Measurements from ENCODE around the gene COL6A1. TPM values are rescaled to one million over a fixed set of nuclear protein-coding genes. Genes with fewer than 3 reads are reported as not detected.
A peak's percentile ranks its signal among the peaks of the same experiment; 100 is the strongest.
"Not testable (repeated sequence)": the region's sequence is repeated elsewhere in the genome, so short reads cannot be mapped to it uniquely, and the experiment has no call there.

Gene COL6A1
- total and polyA plus RNA-seq, 4 experiments from 2014 or later: 0.87 to 6.0 (median 5.2) TPM; not detected in 1

GRCh38 chr21:45975020-45975666 lies 6.4 kb upstream of the COL6A1 start:
- POLR2A ChIA-PET (ENCODE audit: partially characterized antibody): no interaction called here
- Mint-ChIP-seq H3K36me3 (no peaks in the 10 kb centered on the region), H3K27ac (peak overlapping the region in 1 of 7 donors; percentile 29), H3K27me3 (peaks cover 9 to 16% of the 10 kb centered on the region in 2 donors), H3K9me3 (no peaks in the 10 kb centered on the region), H3K4me3 (peak overlapping the region in 7 of 8 donors; percentile 13 to 58 (median 29)), H3K4me1 (peaks cover 3 to 30% (median 8%) of the 10 kb centered on the region in 4 donors)
- Histone ChIP-seq H3K36me3 (ENCODE audit: insufficient read depth, low read length) (no peaks in the 10 kb centered on the region), H3K4me1 (ENCODE audit: insufficient read depth, low read length) (peaks cover 40% of the 10 kb centered on the region), H3K9me3 (ENCODE audit: control insufficient read depth in 1 of 2, low read length in 2 of 2) (no peaks in the 10 kb centered on the region), H3K27me3 (ENCODE audit: insufficient read depth, low read length) (peaks cover 35% of the 10 kb centered on the region), H3K4me3 (ENCODE audit: low read length in 2 of 2) (no peak overlapping the region), H3K27ac (ENCODE audit: low read depth, low read length) (no peak overlapping the region)
- intact Hi-C loops (cut with micrococcal nuclease): loop anchor here (10.0 kb wide), 2 partner anchors 310 to 350 kb away; partner anchors contain the start of genes C21orf58, MCM3AP, PCNT and YBEY
- DNase-seq: no peak
- CTCF ChIA-PET (ENCODE audit: partially characterized antibody): no interaction called here

DNA sequence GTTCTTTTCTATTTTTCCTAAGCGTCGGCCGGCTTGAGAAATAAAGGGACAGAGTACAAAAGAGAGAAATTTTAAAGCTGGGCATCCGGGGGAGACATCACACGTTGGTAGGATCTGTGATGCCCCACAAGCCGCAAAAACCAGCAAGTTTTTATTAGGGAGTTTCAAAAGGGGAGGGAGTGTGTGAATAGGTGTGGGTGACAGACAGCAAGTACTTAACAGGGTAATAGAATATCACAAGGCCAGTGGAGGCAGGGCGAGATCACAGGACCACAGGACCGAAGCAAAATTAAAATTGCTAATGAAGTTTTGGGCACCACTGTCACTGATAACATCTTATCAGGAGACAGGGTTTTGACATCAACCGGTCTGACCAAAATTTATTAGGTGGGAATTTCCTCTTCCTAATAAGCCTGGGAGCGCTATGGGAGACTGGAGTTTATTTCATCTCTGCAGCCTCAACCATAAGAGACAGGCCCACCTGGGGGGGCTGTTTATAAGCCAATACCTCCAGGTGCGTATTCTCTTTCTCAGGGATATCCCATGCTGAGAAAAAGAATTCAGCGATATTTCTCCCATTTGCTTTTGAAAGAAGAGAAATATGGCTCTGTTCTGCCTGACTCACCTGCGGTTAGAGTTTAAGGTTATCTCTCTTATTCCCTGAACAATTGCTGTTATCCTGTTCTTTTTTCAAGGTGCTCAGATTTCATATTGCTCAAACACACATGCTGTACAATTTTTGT lies 5.7 kb upstream of the COL6A1 start:
- H3K4me3 ChIP-seq (ENCODE audit: low read length in 2 of 2); DNase-seq; H3K9me3 Mint-ChIP-seq; POLR2A ChIA-PET (ENCODE audit: partially characterized antibody); H3K27ac ChIP-seq (ENCODE audit: low read depth, low read length); H3K9me3 ChIP-seq (ENCODE audit: control insufficient read depth in 1 of 2, low read length in 2 of 2); H3K36me3 Mint-ChIP-seq; H3K36me3 ChIP-seq (ENCODE audit: insufficient read depth, low read length); CTCF ChIA-PET (ENCODE audit: partially characterized antibody): not testable (repeated sequence)
- H3K27me3 ChIP-seq (ENCODE audit: insufficient read depth, low read length): peaks cover 33% of the 10 kb centered on the region
- peak overlapping the region in 6 of 8 donors; percentile 13 to 46 (median 32) for H3K4me3 Mint-ChIP-seq
- H3K4me1 ChIP-seq (ENCODE audit: insufficient read depth, low read length): peaks cover 47% of the 10 kb centered on the region
- intact Hi-C loops (cut with micrococcal nuclease): loop anchor here (10.0 kb wide), 2 partner anchors 309 to 349 kb away; partner anchors contain the start of genes C21orf58, MCM3AP, PCNT and YBEY
- peaks cover 9 to 16% of the 10 kb centered on the region in 2 donors for H3K27me3 Mint-ChIP-seq
- peak overlapping the region in 2 of 7 donors; percentile 46 to 61 for H3K27ac Mint-ChIP-seq
- H3K4me1 Mint-ChIP-seq: peaks cover 3 to 30% (median 8%) of the 10 kb centered on the region in 4 donors

DNA sequence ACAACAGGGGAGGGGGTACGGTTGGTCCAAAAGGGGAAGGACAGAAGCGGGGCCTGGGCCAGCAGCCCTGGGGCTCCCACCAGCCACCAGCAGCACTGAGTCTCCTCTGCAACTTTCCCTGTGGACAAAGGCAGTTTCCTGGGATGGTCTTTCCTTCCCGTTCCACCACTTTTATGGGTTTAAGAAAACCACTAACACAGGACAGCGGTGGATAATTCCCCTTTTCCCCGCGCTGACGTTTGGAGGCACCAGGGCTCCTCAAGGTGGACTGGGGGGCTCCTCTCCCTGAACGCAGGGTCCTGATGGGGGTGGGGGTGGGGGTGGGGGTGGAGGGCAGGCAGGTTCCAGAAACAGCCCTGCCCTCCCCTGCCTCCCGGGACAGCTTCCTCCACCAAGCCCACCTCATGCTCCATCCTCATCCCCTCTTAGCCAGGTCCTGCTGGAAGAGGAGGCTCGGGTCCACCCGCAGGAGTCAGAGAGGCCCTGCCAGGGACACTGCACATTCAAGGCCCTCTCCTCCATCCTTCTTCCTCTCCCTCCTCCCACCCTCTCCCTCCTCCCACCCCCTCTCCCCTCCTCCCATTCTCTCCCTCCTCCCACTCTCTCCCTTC lies 4.8 kb upstream of the COL6A1 start:
- no peaks in the 10 kb centered on the region for H3K36me3 Mint-ChIP-seq
- no peak for DNase-seq
- no peak overlapping the region for H3K27ac Mint-ChIP-seq
- H3K4me3 Mint-ChIP-seq: no peak overlapping the region
- Histone ChIP-seq H3K4me1 (ENCODE audit: insufficient read depth, low read length) (peaks cover 52% of the 10 kb centered on the region), H3K9me3 (ENCODE audit: control insufficient read depth in 1 of 2, low read length in 2 of 2) (no peaks in the 10 kb centered on the region), H3K27me3 (ENCODE audit: insufficient read depth, low read length) (peaks cover 30% of the 10 kb centered on the region), H3K4me3 (ENCODE audit: low read length in 2 of 2) (no peak overlapping the region), H3K27ac (ENCODE audit: low read depth, low read length) (no peak overlapping the region), H3K36me3 (ENCODE audit: insufficient read depth, low read length) (no peaks in the 10 kb centered on the region)
- intact Hi-C loops (cut with micrococcal nuclease): loop anchor here (10.0 kb wide), 2 partner anchors 308 to 348 kb away; partner anchors contain the start of genes C21orf58, MCM3AP, PCNT and YBEY
- ChIA-PET POLR2A (ENCODE audit: partially characterized antibody) (no interaction called here), CTCF (ENCODE audit: partially characterized antibody) (no interaction called here)
- no peaks in the 10 kb centered on the region for H3K9me3 Mint-ChIP-seq
- peaks cover 9 to 14% of the 10 kb centered on the region in 2 donors for H3K27me3 Mint-ChIP-seq
- peaks cover 3 to 30% (median 8%) of the 10 kb centered on the region in 4 donors for H3K4me1 Mint-ChIP-seq

DNA sequence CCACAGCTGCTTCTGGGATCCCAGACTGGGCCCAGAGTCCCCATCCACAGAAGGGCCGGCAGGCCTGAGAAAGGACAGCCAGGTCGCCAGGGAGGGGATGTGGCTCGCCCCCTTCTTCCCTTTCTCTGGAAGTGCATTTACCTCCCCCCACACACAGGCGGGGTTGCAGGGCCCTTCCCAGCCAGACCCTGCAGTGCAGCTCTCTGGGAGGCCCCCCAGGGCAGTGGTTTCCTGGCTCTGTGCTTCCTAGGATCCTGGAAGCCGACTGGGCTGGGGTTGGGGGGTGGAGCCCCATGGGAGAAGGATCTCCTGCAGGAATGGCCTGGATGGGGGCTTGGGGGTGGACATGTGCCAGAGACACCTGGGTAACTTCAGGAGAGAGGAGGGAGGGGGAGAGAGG lies 4.2 kb upstream of the COL6A1 start:
- no peak overlapping the region for H3K27ac Mint-ChIP-seq
- intact Hi-C loops (cut with micrococcal nuclease): loop anchor here (10.0 kb wide), 2 partner anchors 307 to 347 kb away; partner anchors contain the start of genes C21orf58, MCM3AP, PCNT and YBEY
- no peaks in the 10 kb centered on the region for H3K9me3 Mint-ChIP-seq
- POLR2A ChIA-PET (ENCODE audit: partially characterized antibody): no interaction called here
- no peak overlapping the region for H3K4me3 Mint-ChIP-seq
- no peak overlapping the region for H3K27ac ChIP-seq (ENCODE audit: low read depth, low read length)
- no peaks in the 10 kb centered on the region for H3K9me3 ChIP-seq (ENCODE audit: control insufficient read depth in 1 of 2, low read length in 2 of 2)
- H3K36me3 ChIP-seq (ENCODE audit: insufficient read depth, low read length): no peaks in the 10 kb centered on the region
- CTCF ChIA-PET (ENCODE audit: partially characterized antibody): no interaction called here
- peaks cover 24% of the 10 kb centered on the region for H3K27me3 ChIP-seq (ENCODE audit: insufficient read depth, low read length)
- peaks cover 3 to 30% (median 8%) of the 10 kb centered on the region in 4 donors for H3K4me1 Mint-ChIP-seq
- H3K27me3 Mint-ChIP-seq: peaks cover 9 to 14% of the 10 kb centered on the region in 2 donors
- peaks cover 53% of the 10 kb centered on the region for H3K4me1 ChIP-seq (ENCODE audit: insufficient read depth, low read length)
- no peak overlapping the region for H3K4me3 ChIP-seq (ENCODE audit: low read length in 2 of 2)
- no peak for DNase-seq
- H3K36me3 Mint-ChIP-seq: no peaks in the 10 kb centered on the region

DNA sequence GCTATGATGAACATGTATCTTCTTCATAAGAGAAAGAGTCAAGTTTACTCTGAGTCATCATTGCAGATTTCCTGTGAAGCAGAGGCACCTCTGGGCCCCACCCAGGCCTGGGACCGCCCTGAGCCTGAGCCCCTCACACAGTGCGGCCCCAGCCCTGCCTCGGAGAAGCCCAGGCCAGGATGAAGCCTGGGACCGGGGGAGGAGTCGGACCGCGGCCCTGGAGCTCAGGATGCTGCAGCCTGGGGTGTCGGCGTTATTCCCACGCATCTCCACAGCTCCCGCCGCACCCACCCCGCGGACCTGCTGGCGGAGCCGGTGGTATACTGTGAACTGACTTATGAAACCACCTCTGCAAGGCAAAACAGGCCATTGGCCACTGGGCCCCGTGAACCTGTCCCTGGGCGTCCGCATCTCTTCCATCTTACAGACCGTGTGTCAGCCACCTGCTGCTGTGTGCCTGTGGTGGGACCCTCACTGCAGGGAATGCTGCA lies 2.4 kb upstream of the COL6A1 start:
- Histone ChIP-seq H3K4me1 (ENCODE audit: insufficient read depth, low read length) (peaks cover 39% of the 10 kb centered on the region), H3K27me3 (ENCODE audit: insufficient read depth, low read length) (peaks cover 11% of the 10 kb centered on the region), H3K9me3 (ENCODE audit: control insufficient read depth in 1 of 2, low read length in 2 of 2) (no peaks in the 10 kb centered on the region), H3K36me3 (ENCODE audit: insufficient read depth, low read length) (no peaks in the 10 kb centered on the region), H3K27ac (ENCODE audit: low read depth, low read length) (no peak overlapping the region), H3K4me3 (ENCODE audit: low read length in 2 of 2) (no peak overlapping the region)
- Mint-ChIP-seq H3K4me1 (peaks cover 3 to 21% (median 7%) of the 10 kb centered on the region in 4 donors), H3K4me3 (no peak overlapping the region), H3K27me3 (peaks cover 7 to 12% of the 10 kb centered on the region in 2 donors), H3K9me3 (no peaks in the 10 kb centered on the region), H3K27ac (peak overlapping the region in 1 of 7 donors; percentile 40), H3K36me3 (no peaks in the 10 kb centered on the region)
- no peak for DNase-seq
- intact Hi-C loops (cut with micrococcal nuclease): loop anchor here (10.0 kb wide), 2 partner anchors 306 to 346 kb away; partner anchors contain the start of genes C21orf58, MCM3AP, PCNT and YBEY
- ChIA-PET POLR2A (ENCODE audit: partially characterized antibody) (no interaction called here), CTCF (ENCODE audit: partially characterized antibody) (no interaction called here)

DNA sequence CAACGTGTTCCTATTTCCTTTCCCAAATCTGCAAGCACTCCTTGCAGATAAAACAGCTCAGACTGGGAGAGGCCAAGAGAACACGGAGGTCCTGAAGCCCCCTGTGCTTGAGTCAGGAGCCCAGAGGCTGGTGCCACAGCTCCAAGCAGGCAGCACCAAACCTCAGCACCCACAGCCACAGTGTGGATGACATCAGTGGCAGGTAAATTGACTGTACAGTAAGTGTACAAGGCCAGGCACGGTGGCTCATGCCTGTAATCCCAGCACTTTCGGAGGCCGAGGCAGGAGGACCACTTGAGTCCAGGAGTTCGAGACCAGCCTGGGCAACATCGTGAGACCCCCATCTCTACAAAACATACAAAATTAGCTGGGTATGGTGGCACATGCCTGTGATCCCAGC lies 1.9 kb upstream of the COL6A1 start:
- Mint-ChIP-seq H3K27ac (peak overlapping the region in 1 of 7 donors; percentile 40), H3K9me3 (no peaks in the 10 kb centered on the region), H3K4me3 (peak overlapping the region in 3 of 8 donors; percentile 20 to 55 (median 35)), H3K27me3 (peaks cover 6 to 12% of the 10 kb centered on the region in 2 donors), H3K36me3 (no peaks in the 10 kb centered on the region), H3K4me1 (peaks cover 6 to 17% (median 8%) of the 10 kb centered on the region in 4 donors)
- CTCF ChIA-PET (ENCODE audit: partially characterized antibody): no interaction called here
- H3K4me1 ChIP-seq (ENCODE audit: insufficient read depth, low read length): peaks cover 34% of the 10 kb centered on the region
- no peak overlapping the region for H3K4me3 ChIP-seq (ENCODE audit: low read length in 2 of 2)
- H3K27ac ChIP-seq (ENCODE audit: low read depth, low read length): no peak overlapping the region
- H3K36me3 ChIP-seq (ENCODE audit: insufficient read depth, low read length): no peaks in the 10 kb centered on the region
- no peak for DNase-seq
- peaks cover 6% of the 10 kb centered on the region for H3K27me3 ChIP-seq (ENCODE audit: insufficient read depth, low read length)
- H3K9me3 ChIP-seq (ENCODE audit: control insufficient read depth in 1 of 2, low read length in 2 of 2): no peaks in the 10 kb centered on the region
- POLR2A ChIA-PET (ENCODE audit: partially characterized antibody): no interaction called here
- intact Hi-C loops (cut with micrococcal nuclease): loop anchor here (10.0 kb wide), 2 partner anchors 305 to 345 kb away; partner anchors contain the start of genes C21orf58, MCM3AP, PCNT and YBEY

DNA sequence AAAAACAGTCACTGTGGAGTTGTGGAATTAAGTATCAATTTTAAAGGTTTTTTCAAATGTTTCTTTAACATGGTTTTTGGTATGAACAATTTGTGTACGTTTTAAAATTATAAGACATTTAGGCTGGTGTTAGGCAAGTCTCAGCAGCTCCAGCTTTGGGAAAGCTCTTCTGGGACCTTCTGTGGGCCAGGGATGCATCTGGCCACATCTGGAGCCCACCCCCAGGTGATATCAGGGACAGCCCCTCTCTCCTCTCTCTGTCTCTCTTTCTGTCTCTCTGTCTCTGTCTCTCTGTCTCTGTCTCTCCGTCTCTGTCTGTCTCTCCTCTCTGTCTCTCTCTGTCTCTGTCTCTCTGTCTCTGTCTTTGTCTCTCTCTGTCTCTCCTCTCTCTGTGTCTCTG lies 1.3 kb upstream of the COL6A1 start:
- DNase-seq: no peak
- Histone ChIP-seq H3K36me3 (ENCODE audit: insufficient read depth, low read length) (no peaks in the 10 kb centered on the region), H3K4me1 (ENCODE audit: insufficient read depth, low read length) (peaks cover 28% of the 10 kb centered on the region), H3K27me3 (ENCODE audit: insufficient read depth, low read length) (no peaks in the 10 kb centered on the region), H3K27ac (ENCODE audit: low read depth, low read length) (no peak overlapping the region), H3K9me3 (ENCODE audit: control insufficient read depth in 1 of 2, low read length in 2 of 2) (no peaks in the 10 kb centered on the region), H3K4me3 (ENCODE audit: low read length in 2 of 2) (peak overlapping the region in 1 of 2 donors; percentile 1)
- H3K9me3 Mint-ChIP-seq: no peaks in the 10 kb centered on the region
- ChIA-PET POLR2A (ENCODE audit: partially characterized antibody) (no interaction called here), CTCF (ENCODE audit: partially characterized antibody) (no interaction called here)
- H3K36me3 Mint-ChIP-seq: no peaks in the 10 kb centered on the region
- H3K4me3 Mint-ChIP-seq: no peak overlapping the region
- peaks cover 5 to 11% of the 10 kb centered on the region in 2 donors for H3K27me3 Mint-ChIP-seq
- H3K27ac Mint-ChIP-seq: no peak overlapping the region
- peaks cover 5 to 16% (median 10%) of the 10 kb centered on the region in 4 donors for H3K4me1 Mint-ChIP-seq
- intact Hi-C loops (cut with micrococcal nuclease): no loop called here
